Muscle of leg (tissue), 11 donors: ENCODE measurements around the gene COQ2. TPM values are rescaled to one million over a fixed set of nuclear protein-coding genes. Genes with fewer than 3 reads are reported as not detected.
"Not testable (repeated sequence)": the region's sequence is repeated elsewhere in the genome, so short reads cannot be mapped to it uniquely, and the experiment has no call there.

Source experiments
- DNase-seq: peaks from one replicate; pipeline ENCODE4 v3.0.0; 2013
- H3K27ac ChIP-seq: one replicate; pipeline ENCODE4 v1.5.1; 2013; ENCODE audit warnings: mild to moderate bottlenecking, low read length, control low read depth
- H3K27me3 ChIP-seq: one replicate; pipeline ENCODE4 v1.6.1; 2013; ENCODE audit warnings: low read length; ENCODE audit not compliant: control insufficient read depth, insufficient read depth
- H3K36me3 ChIP-seq: one replicate; pipeline ENCODE4 v1.6.1; 2013; ENCODE audit warnings: low read length; ENCODE audit not compliant: control insufficient read depth, insufficient read depth
- H3K4me1 ChIP-seq: one replicate; pipeline ENCODE4 v1.6.1; 2013; ENCODE audit warnings: low read length; ENCODE audit not compliant: control insufficient read depth, insufficient read depth
- H3K4me3 ChIP-seq: one replicate; pipeline ENCODE4 v1.5.1; 2013; ENCODE audit warnings: low read length, control low read depth
- H3K9me3 ChIP-seq: replicated peaks from 2 replicates; pipeline ENCODE4 v1.6.1; 2013; ENCODE audit warnings: low read depth, low read length; ENCODE audit not compliant: control insufficient read depth
- WGBS: methylation state at CpG from one replicate; pipeline ENCODE4 v1.1.5; 2013; ENCODE audit warnings: missing lambda C conversion rate; ENCODE audit not compliant: insufficient coverage; 5-methylcytosine and 5-hydroxymethylcytosine counted together
- polyA plus RNA-seq, 8 donors: library from polyadenylated mRNA; unstranded; fragments of 120-200 nt; gene quantifications; one replicate each; pipeline versions ENCODE4 v1.2.1 to v1.2.3, GENCODE V29; 2013; ENCODE audit warnings: inconsistent platforms in 1 of 8, low replicate concordance in 1 of 8; ENCODE audit not compliant: insufficient read length in 8 of 8, insufficient read depth in 1 of 8
- total RNA-seq: library from RNA; stranded (reverse); fragments of 120-200 nt; gene quantifications from one replicate; pipeline ENCODE4 v1.2.4, GENCODE V29; 2013

COQ2 gene
- total and polyA plus RNA-seq, 9 donors = 7.7 to 12.2 (median 9.3) TPM

- no CpG with 5 or more reads among the region's 2 CpGs for WGBS
- H3K27me3 ChIP-seq = no peaks in the 10 kb centered on the region
These were observed 47.0 kb downstream of the COQ2 start for GRCh38 chr4:83237591-83237990.

GRCh38 chr4:83235645-83236133, 48.9 kb downstream of the COQ2 start:
- H3K9me3 ChIP-seq, H3K4me1 ChIP-seq, H3K27me3 ChIP-seq, H3K4me3 ChIP-seq, H3K36me3 ChIP-seq, H3K27ac ChIP-seq, DNase-seq: not testable (repeated sequence)
- 100% methylated on average over 1 of the region's 3 CpGs for WGBS

More at GRCh38 chr4:83237591-83237990, 47.0 kb downstream of the COQ2 start:
- H3K27ac ChIP-seq = no peak overlapping the region
- no peaks in the 10 kb centered on the region for H3K9me3 ChIP-seq
- H3K4me3 ChIP-seq = no peak overlapping the region
- no peak for DNase-seq
- H3K36me3 ChIP-seq = no peaks in the 10 kb centered on the region
- no peaks in the 10 kb centered on the region for H3K4me1 ChIP-seq

GRCh38 chr4:83234902-83235644, 49.5 kb downstream of the COQ2 start:
- no peak for DNase-seq
- 100% methylated on average over 2 of the region's 4 CpGs for WGBS
- Histone ChIP-seq H3K36me3 (no peaks in the 10 kb centered on the region), H3K4me1 (no peaks in the 10 kb centered on the region), H3K27ac (no peak overlapping the region), H3K27me3 (no peaks in the 10 kb centered on the region), H3K9me3 (no peaks in the 10 kb centered on the region), H3K4me3 (no peak overlapping the region)

DNA sequence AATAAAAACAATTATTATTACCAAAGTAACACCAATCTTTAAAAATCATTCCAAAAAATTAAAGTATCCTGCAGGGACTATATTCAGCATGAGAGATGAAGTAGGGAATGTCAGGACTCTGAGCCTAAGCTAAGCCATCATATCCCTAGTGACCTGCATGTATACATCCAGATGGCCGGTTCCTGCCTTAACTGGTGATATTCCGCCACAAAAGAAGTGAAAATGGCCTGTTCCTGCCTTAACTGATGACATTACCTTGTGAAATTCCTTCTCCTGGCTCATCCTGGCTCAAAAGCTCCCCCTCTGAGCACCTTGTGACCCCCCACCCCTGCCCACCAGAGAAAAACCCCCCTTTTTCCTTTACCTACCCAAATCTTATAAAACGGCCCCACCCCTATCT, 50.2 kb downstream of the COQ2 start:
- 81% methylated on average over 3 of the region's 3 CpGs for WGBS
- DNase-seq, H3K4me3 ChIP-seq, H3K4me1 ChIP-seq, H3K27me3 ChIP-seq, H3K27ac ChIP-seq, H3K36me3 ChIP-seq, H3K9me3 ChIP-seq: not testable (repeated sequence)

- no peak overlapping the region for H3K27ac ChIP-seq
- no peak overlapping the region for H3K4me3 ChIP-seq
- no peaks in the 10 kb centered on the region for H3K4me1 ChIP-seq
- no peaks in the 10 kb centered on the region for H3K36me3 ChIP-seq
- no CpG with 5 or more reads among the region's 1 CpG for WGBS
- no peaks in the 10 kb centered on the region for H3K9me3 ChIP-seq
- no peaks in the 10 kb centered on the region for H3K27me3 ChIP-seq
- no peak for DNase-seq
These were observed 52.5 kb downstream of the COQ2 start for GRCh38 chr4:83232082-83232481.

DNA sequence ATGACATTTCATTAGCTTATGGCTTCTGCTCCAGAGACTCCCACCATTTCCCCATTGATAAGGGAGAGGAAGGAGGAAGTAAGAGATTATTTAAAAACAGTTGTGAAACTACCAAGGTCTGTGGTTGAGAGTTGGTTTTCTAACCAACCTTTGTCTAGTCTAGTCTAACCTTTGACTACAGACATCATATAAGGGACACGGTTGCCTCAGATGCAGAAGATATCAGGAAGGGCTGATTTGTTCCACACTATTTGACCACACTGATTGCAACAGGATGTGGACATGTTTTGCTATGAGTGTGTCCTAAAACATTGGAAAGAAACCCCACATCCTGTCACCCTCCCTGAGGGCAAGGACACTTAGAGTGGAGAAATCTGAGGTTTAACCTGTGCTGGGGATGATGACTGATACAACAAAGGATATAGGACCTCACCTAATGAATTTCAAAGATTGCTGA, 53.0 kb downstream of the COQ2 start:
- Histone ChIP-seq H3K4me1 (no peaks in the 10 kb centered on the region), H3K9me3 (no peaks in the 10 kb centered on the region), H3K4me3 (no peak overlapping the region), H3K36me3 (no peaks in the 10 kb centered on the region), H3K27ac (no peak overlapping the region), H3K27me3 (no peaks in the 10 kb centered on the region)
- no peak for DNase-seq
- no CpG with 5 or more reads among the region's 1 CpG for WGBS

- no peaks in the 10 kb centered on the region for H3K36me3 ChIP-seq
- H3K27me3 ChIP-seq = no peaks in the 10 kb centered on the region
- no peaks in the 10 kb centered on the region for H3K4me1 ChIP-seq
- H3K27ac ChIP-seq = no peak overlapping the region
- H3K9me3 ChIP-seq = no peaks in the 10 kb centered on the region
- DNase-seq = no peak
- no CpG with 5 or more reads among the region's 3 CpGs for WGBS
- no peak overlapping the region for H3K4me3 ChIP-seq
These were observed 53.7 kb downstream of the COQ2 start for GRCh38 chr4:83230928-83231327.

GRCh38 chr4:83229791-83230190, 54.8 kb downstream of the COQ2 start:
- H3K4me3 ChIP-seq = no peak overlapping the region
- 93% methylated on average over 3 of the region's 3 CpGs for WGBS
- no peaks in the 10 kb centered on the region for H3K27me3 ChIP-seq
- no peaks in the 10 kb centered on the region for H3K4me1 ChIP-seq
- H3K9me3 ChIP-seq = no peaks in the 10 kb centered on the region
- no peak overlapping the region for H3K27ac ChIP-seq
- H3K36me3 ChIP-seq = no peaks in the 10 kb centered on the region
- DNase-seq = no peak

GRCh38 chr4:83228231-83228630, 56.4 kb downstream of the COQ2 start:
- no peaks in the 10 kb centered on the region for H3K9me3 ChIP-seq
- DNase-seq = no peak
- no CpG with 5 or more reads among the region's 1 CpG for WGBS
- H3K27ac ChIP-seq = no peak overlapping the region
- no peaks in the 10 kb centered on the region for H3K4me1 ChIP-seq
- no peak overlapping the region for H3K4me3 ChIP-seq
- H3K27me3 ChIP-seq = no peaks in the 10 kb centered on the region
- no peaks in the 10 kb centered on the region for H3K36me3 ChIP-seq

GRCh38 chr4:83224502-83225197, 59.9 kb downstream of the COQ2 start:
- DNase-seq = no peak
- H3K27me3 ChIP-seq = no peaks in the 10 kb centered on the region
- WGBS = no CpG with 5 or more reads among the region's 6 CpGs

More at GRCh38 chr4:83224502-83225197, 59.9 kb downstream of the COQ2 start:
- H3K4me3 ChIP-seq = no peak overlapping the region
- no peaks in the 10 kb centered on the region for H3K4me1 ChIP-seq
- H3K9me3 ChIP-seq = no peaks in the 10 kb centered on the region
- H3K27ac ChIP-seq = no peak overlapping the region
- no peaks in the 10 kb centered on the region for H3K36me3 ChIP-seq
